BJ (cell line): ENCODE data around the gene PTPN2. TPM values are rescaled to one million over a fixed set of nuclear protein-coding genes. Genes with fewer than 3 reads are reported as not detected.

ENCODE experiments used
- CTCF ChIA-PET: fragments of 350-600 bp; formaldehyde crosslinking; extraction: SDS; loops from one replicate; lab custom pipeline; 2021; ENCODE audit warnings: antibody characterized with exemption, inconsistent platforms; lab: Yijun Ruan, JAX
- POLR2A ChIA-PET: fragments of 300-600 bp; sonication (Branson Sonifier 250); formaldehyde crosslinking; extraction: SDS; loops from one replicate; lab custom pipeline; 2021; ENCODE audit warnings: antibody characterized with exemption; lab: Charles Lee
- DNase-seq: peaks from one replicate; pipeline ENCODE4 v3.0.0-alpha.2; 2011; ENCODE audit warnings: low read depth
- H3K27me3 ChIP-seq: 2 replicates; pipeline ENCODE4 v1.6.0; 2011; ENCODE audit warnings: low read length; ENCODE audit not compliant: control insufficient read depth, insufficient read depth
- H3K36me3 ChIP-seq: 2 replicates; pipeline ENCODE4 v1.5.1; 2011; ENCODE audit warnings: low read length; ENCODE audit not compliant: control insufficient read depth, insufficient read depth
- H3K4me3 ChIP-seq: 2 replicates; pipeline ENCODE4 v1.5.1; 2011; ENCODE audit warnings: low read depth, mild to moderate bottlenecking, control low read depth, low read length
- CTCF ChIP-seq: IDR thresholded peaks from 2 replicates; pipeline ENCODE4 v1.5.1; 2011; ENCODE audit warnings: low read depth, mild to moderate bottlenecking, control low read depth, inconsistent platforms, low read length, moderate library complexity; ENCODE audit not compliant: insufficient read depth
- polyA minus RNA-seq: library from RNA; depleted of rRNA, polyadenylated mRNA; stranded (reverse); fragments of >200 nt; gene quantifications from 2 replicates; pipeline ENCODE4 v1.2.3, GENCODE V29; 2011; rRNA and poly(A)+ RNA removed
- polyA plus RNA-seq: library from polyadenylated mRNA; depleted of rRNA; stranded (reverse); fragments of >200 nt; gene quantifications from 2 replicates; pipeline ENCODE4 v1.2.3, GENCODE V29; 2011; rRNA removed

Gene PTPN2
- 14.5 and 19.0 TPM in 2 replicates for polyA plus RNA-seq
- 6.1 and 7.8 TPM in 2 replicates for polyA minus RNA-seq

GRCh38 chr18:12883684-12884405 is at the start of gene PTPN2:
Gene PTPN2, minus strand, starts transcription at chr18:12884237. Its CDS starts 96 bp downstream, at chr18:12884141.
- no peaks in the 10 kb centered on the region for H3K36me3 ChIP-seq
- H3K4me3 ChIP-seq = peak within 1 kb of the TSS; percentile 85
- no peak for TF ChIP-seq CTCF

GRCh38 chr18:12933327-12933726 is 49.3 kb upstream of the PTPN2 start:
- TF ChIP-seq CTCF = no peak
- Histone ChIP-seq H3K4me3 (no peak overlapping the region), H3K36me3 (no peaks in the 10 kb centered on the region), H3K27me3 (no peaks in the 10 kb centered on the region)
- ChIA-PET POLR2A (no interaction called here), CTCF (interaction anchor here (1.7 to 5.0 kb wide), 10 partner anchors 8 to 540 kb away, joined by 8 to 157 read pairs (median 14); no protein-coding TSS in a partner anchor)
- DNase-seq = no peak

More at GRCh38 chr18:12883684-12884405, at the start of gene PTPN2:
- peak; percentile 72 for DNase-seq
- CTCF ChIA-PET = interaction anchor here (1.6 to 3.1 kb wide), 5 partner anchors 9 to 139 kb away, joined by 4 to 17 read pairs (median 10); no protein-coding TSS in a partner anchor
- POLR2A ChIA-PET = interaction anchor here (0.6 to 1.0 kb wide), 10 partner anchors 54 to 595 kb away, joined by 3 to 15 read pairs (median 6); no protein-coding TSS in a partner anchor
- H3K27me3 ChIP-seq = no peaks in the 10 kb centered on the region

- Histone ChIP-seq H3K27me3 (no peaks in the 10 kb centered on the region), H3K4me3 (no peak overlapping the region), H3K36me3 (no peaks in the 10 kb centered on the region)
- ChIA-PET POLR2A (no interaction called here), CTCF (interaction anchor here (1.2 to 4.1 kb wide), 3 partner anchors 37 to 204 kb away, joined by 4 to 14 read pairs (median 5); no protein-coding TSS in a partner anchor)
- DNase-seq = no peak
- no peak for TF ChIP-seq CTCF
Observed at GRCh38 chr18:12930908-12931307, 46.9 kb upstream of the PTPN2 start.

- DNase-seq = no peak
- Histone ChIP-seq H3K27me3 (no peaks in the 10 kb centered on the region), H3K4me3 (no peak overlapping the region), H3K36me3 (no peaks in the 10 kb centered on the region)
- ChIA-PET CTCF (interaction anchor here (1.2 to 4.1 kb wide), 3 partner anchors 37 to 203 kb away, joined by 4 to 14 read pairs (median 5); no protein-coding TSS in a partner anchor), POLR2A (no interaction called here)
- TF ChIP-seq CTCF = no peak
Observed at GRCh38 chr18:12930376-12930775, 46.3 kb upstream of the PTPN2 start.

GRCh38 chr18:12929477-12930083 is 45.5 kb upstream of the PTPN2 start:
- H3K4me3 ChIP-seq = no peak overlapping the region
- CTCF ChIA-PET = interaction anchor here (1.2 to 4.1 kb wide), 5 partner anchors 10 to 202 kb away, joined by 3 to 14 read pairs (median 4); no protein-coding TSS in a partner anchor
- POLR2A ChIA-PET = no interaction called here
- DNase-seq = no peak
- no peaks in the 10 kb centered on the region for H3K36me3 ChIP-seq
- TF ChIP-seq CTCF = no peak
- H3K27me3 ChIP-seq = no peaks in the 10 kb centered on the region
